Activated T-cell treated with anti-CD3 and anti-CD28 coated beads, Interleukin-2, amount 50 U/mL, for 4 hours (primary cell): Measurements from ENCODE around the gene TRAF4. TPM values are rescaled to one million over a fixed set of nuclear protein-coding genes. Genes with fewer than 3 reads are reported as not detected.

Source experiments
- ATAC-seq, 2 donors: fragments of 200-7000 bp; cut with Tn5 transposase; one replicate each; pipeline ENCODE4 v1.10.0; 2021
- DNase-seq: peaks from one replicate; pipeline ENCODE4 v3.0.0-alpha.2; 2020
- H3K27me3 Mint-ChIP-seq: one replicate; pipeline ENCODE4 v1.8.0; 2021; ENCODE audit warnings: low read depth, mixed read lengths
- H3K36me3 Mint-ChIP-seq: one replicate; pipeline ENCODE4 v1.8.0; 2022; ENCODE audit warnings: mixed read lengths; ENCODE audit not compliant: insufficient read depth
- H3K4me1 Mint-ChIP-seq: one replicate; pipeline ENCODE4 v1.8.0; 2021; ENCODE audit warnings: low read depth, mixed read lengths
- H3K4me3 Mint-ChIP-seq: one replicate; pipeline ENCODE4 v1.8.0; 2021; ENCODE audit warnings: mild to moderate bottlenecking, moderate library complexity, mixed read lengths
- H3K9me3 Mint-ChIP-seq: one replicate; pipeline ENCODE4 v1.8.0; 2021; ENCODE audit warnings: mixed read lengths
- total RNA-seq, 3 donors: library from RNA; stranded (reverse); gene quantifications; one replicate each; pipeline ENCODE4 v1.2.1, GENCODE V29; 2021

Gene TRAF4
- total RNA-seq, 3 donors from 2014 or later, result 221 to 247 (median 229) TPM

GRCh38 chr17:28745786-28746411, 2.1 kb downstream of the TRAF4 start:
- ATAC-seq (no peak), DNase-seq (no peak)
- Mint-ChIP-seq H3K27me3 (no peaks in the 10 kb centered on the region), H3K9me3 (no peaks in the 10 kb centered on the region), H3K36me3 (peaks cover 3% of the 10 kb centered on the region), H3K4me1 (peaks cover 24% of the 10 kb centered on the region), H3K4me3 (peak overlapping the region; percentile 91)

DNA sequence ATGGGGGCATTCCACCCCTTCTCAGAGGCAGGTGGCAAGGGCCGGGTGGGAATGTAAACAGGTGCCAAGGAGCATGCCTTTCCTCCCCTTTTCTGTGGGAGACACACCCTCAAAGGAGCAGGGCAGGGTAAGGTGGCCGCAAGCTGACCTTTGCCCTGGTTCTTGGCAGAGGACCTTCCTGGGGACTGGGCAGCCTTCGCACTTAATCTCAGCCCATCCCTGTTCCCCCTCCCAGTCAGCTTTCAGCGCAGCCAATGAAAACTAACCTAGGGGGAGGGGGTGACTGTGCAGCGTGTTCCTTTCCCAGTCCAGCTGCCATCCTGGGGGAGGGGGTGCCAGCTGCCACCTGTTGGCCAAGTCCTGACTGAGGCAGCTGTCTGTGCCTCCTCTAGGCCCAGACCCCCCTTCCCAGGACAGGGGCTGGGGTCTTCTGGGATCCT, 2.8 kb downstream of the TRAF4 start:
- H3K36me3 Mint-ChIP-seq, result peaks cover 3% of the 10 kb centered on the region
- H3K4me3 Mint-ChIP-seq, result peak overlapping the region; percentile 91
- no peak for DNase-seq
- peaks cover 23% of the 10 kb centered on the region for H3K4me1 Mint-ChIP-seq
- no peak for ATAC-seq
- H3K9me3 Mint-ChIP-seq, result no peaks in the 10 kb centered on the region
- no peaks in the 10 kb centered on the region for H3K27me3 Mint-ChIP-seq

GRCh38 chr17:28747051-28747691, 3.4 kb downstream of the TRAF4 start:
- no peaks in the 10 kb centered on the region for H3K27me3 Mint-ChIP-seq
- H3K36me3 Mint-ChIP-seq, result peaks cover 3% of the 10 kb centered on the region
- DNase-seq (no peak), ATAC-seq (no peak)
- H3K4me1 Mint-ChIP-seq, result peaks cover 20% of the 10 kb centered on the region
- H3K9me3 Mint-ChIP-seq, result no peaks in the 10 kb centered on the region
- peak overlapping the region; percentile 91 for H3K4me3 Mint-ChIP-seq

DNA sequence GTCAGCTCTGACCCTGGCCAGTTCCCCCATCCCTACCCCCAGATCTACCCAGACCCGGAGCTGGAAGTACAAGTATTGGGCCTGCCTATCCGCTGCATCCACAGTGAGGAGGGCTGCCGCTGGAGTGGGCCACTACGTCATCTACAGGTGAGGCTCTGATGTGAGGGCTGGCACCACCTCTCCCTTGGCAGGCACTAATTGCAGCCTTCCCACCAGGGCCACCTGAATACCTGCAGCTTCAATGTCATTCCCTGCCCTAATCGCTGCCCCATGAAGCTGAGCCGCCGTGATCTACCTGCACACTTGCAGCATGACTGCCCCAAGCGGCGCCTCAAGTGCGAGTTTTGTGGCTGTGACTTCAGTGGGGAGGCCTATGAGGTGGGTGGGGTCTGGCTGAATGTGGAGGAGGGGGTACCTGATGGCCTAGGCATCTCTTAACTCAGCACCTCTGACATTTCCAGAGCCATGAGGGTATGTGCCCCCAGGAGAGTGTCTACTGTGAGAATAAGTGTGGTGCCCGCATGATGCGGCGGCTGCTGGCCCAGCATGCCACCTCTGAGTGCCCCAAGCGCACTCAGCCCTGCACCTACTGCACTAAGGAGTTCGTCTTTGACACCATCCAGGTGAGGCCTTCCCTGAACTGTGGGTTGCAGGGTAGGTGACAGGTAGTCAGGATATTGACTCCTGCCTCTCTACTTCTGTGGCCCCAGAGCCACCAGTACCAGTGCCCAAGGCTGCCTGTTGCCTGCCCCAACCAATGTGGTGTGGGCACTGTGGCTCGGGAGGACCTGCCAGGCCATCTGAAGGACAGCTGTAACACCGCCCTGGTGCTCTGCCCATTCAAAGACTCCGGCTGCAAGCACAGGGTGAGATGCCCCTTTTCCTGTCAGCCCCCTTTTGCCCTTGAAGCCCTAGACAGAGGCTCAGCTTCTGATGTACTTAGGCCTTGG, 4.3 kb downstream of the TRAF4 start:
- Mint-ChIP-seq H3K36me3 (peaks cover 3% of the 10 kb centered on the region), H3K4me1 (peaks cover 18% of the 10 kb centered on the region), H3K27me3 (no peaks in the 10 kb centered on the region), H3K9me3 (no peaks in the 10 kb centered on the region), H3K4me3 (no peak overlapping the region)
- ATAC-seq (no peak), DNase-seq (no peak)

- DNase-seq (no peak), ATAC-seq (no peak)
- Mint-ChIP-seq H3K4me1 (peaks cover 17% of the 10 kb centered on the region), H3K9me3 (no peaks in the 10 kb centered on the region), H3K4me3 (no peak overlapping the region), H3K36me3 (peaks cover 3% of the 10 kb centered on the region), H3K27me3 (no peaks in the 10 kb centered on the region)
These were observed 5.2 kb downstream of the TRAF4 start for GRCh38 chr17:28748852-28749515.

DNA sequence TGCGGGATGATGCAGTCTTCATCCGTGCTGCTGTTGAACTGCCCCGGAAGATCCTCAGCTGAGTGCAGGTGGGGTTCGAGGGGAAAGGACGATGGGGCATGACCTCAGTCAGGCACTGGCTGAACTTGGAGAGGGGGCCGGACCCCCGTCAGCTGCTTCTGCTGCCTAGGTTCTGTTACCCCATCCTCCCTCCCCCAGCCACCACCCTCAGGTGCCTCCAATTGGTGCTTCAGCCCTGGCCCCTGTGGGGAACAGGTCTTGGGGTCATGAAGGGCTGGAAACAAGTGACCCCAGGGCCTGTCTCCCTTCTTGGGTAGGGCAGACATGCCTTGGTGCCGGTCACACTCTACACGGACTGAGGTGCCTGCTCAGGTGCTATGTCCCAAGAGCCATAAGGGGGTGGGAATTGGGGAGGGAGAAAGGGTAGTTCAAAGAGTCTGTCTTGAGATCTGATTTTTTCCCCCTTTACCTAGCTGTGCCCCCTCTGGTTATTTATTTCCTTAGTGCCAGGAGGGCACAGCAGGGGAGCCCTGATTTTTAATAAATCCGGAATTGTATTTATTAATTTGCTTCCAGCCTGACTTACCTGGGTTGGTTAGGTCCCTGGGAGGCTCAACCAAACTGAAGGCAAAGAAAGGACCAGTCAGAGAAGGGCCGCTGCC, 5.8 kb downstream of the TRAF4 start:
- Mint-ChIP-seq H3K4me3 (peak overlapping the region; percentile 21), H3K4me1 (peaks cover 17% of the 10 kb centered on the region), H3K9me3 (no peaks in the 10 kb centered on the region), H3K27me3 (no peaks in the 10 kb centered on the region), H3K36me3 (peaks cover 3% of the 10 kb centered on the region)
- DNase-seq, result no peak
- no peak for ATAC-seq

DNA sequence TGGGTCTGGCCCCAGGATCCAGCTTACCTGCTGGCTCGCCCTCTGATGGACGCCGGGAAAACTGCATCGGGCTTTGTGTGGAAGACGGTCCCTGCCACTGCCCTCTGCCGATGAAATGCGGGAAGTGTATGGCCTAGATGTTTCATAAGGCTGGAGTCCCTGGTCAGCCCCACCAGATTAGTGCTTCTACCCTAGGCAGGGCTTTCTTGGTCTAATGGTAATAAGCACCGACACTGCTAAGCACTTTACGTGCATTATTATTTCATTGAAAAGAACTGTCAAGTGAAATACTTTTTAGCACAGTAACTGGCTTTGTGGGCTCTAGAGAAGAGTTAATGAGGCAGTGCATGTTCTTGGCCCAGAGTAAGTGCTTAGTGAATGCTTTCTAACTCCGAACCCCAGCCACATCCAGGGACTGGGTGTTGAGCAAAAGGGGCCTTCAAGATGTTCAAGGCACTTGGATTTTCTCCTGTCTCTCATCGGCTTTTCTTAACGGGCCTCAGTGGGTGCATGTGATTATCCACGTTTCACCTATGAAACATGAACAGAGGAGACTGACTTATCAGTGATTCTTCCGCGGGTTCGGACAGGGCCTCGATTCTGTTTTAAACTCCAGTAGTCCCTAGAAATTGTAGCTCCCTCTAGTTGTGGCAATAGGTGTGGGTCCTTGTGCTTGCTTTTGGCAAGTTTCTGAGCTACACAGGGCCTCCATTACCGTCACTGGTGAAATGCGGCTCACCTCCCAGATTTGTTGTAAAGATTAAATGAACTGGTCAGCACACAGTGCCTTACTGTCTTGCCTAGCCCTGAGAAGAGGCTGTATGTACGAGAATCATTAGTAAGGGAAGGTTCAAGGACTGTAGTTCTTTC, 6.6 kb downstream of the TRAF4 start:
- Mint-ChIP-seq H3K27me3 (no peaks in the 10 kb centered on the region), H3K4me1 (peaks cover 15% of the 10 kb centered on the region), H3K9me3 (no peaks in the 10 kb centered on the region), H3K4me3 (peak overlapping the region; percentile 21), H3K36me3 (peaks cover 1% of the 10 kb centered on the region)
- peak; percentile 84 to 85 for ATAC-seq
- peak; percentile 84 for DNase-seq

GRCh38 chr17:28751600-28752366, 8.0 kb downstream of the TRAF4 start:
- ATAC-seq, result no peak
- Mint-ChIP-seq H3K9me3 (no peaks in the 10 kb centered on the region), H3K36me3 (peaks cover 5% of the 10 kb centered on the region), H3K27me3 (no peaks in the 10 kb centered on the region), H3K4me1 (peaks cover 8% of the 10 kb centered on the region), H3K4me3 (no peak overlapping the region)
- DNase-seq, result no peak

DNA sequence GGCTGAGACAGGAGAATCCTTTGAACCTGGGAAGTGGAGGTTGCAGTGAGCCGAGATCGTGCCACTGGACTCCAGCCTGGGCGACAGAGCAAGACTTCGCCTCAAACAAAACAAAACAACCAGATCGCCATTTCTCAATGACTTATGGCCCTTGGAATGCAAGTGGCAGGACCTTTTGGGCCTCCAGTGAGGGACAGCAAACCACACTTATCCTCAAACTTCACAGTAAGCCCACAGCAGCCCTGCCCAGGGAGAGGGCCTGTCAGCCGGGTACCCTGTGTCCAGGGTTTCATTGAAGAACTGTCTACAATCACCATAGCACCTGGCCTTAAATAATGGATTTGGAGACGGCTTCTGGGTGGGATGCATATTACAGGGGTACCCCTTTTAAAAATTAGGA, 11.7 kb downstream of the TRAF4 start:
- H3K4me1 Mint-ChIP-seq, result no peaks in the 10 kb centered on the region
- no peak overlapping the region for H3K4me3 Mint-ChIP-seq
- H3K27me3 Mint-ChIP-seq, result no peaks in the 10 kb centered on the region
- no peaks in the 10 kb centered on the region for H3K9me3 Mint-ChIP-seq
- ATAC-seq (no peak), DNase-seq (no peak)
- H3K36me3 Mint-ChIP-seq, result peaks cover 22% of the 10 kb centered on the region

DNA sequence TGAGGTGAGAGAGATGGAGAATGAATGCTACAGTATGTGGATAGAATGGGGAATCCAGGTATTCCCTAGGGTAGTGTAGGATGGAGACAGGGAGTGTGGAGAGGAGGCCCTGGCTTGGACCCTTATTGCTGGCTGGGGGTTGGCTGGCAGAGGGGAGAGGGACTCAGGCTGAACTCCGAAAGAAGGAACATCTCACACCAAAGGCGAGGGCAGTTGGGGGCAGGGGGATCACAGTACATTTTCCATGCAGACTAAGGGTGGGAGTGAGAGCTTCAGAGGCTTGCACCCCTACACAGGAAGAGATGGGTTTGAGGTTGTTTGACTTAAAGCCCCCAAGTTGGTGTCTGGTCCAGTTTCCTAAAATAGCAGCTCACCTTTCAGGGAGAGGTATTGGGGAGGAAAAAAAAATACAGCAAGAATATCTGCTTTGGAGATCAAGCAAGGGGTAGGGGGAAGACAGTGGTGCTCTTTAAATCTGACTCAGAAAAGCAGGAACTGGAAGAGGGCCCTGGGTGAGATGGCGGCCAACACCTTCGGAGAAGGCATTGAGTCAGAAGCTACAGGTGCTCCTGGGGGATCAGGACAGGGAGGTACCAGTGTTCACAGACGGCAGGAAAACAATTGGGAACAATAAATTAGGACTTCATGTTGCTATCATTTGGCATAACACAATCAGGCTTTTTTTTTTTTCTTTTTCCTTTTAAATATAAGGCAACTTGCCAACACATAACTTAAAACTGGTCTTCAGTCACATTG, 12.4 kb downstream of the TRAF4 start:
- Mint-ChIP-seq H3K27me3 (no peaks in the 10 kb centered on the region), H3K9me3 (no peaks in the 10 kb centered on the region), H3K36me3 (peaks cover 22% of the 10 kb centered on the region), H3K4me3 (no peak overlapping the region), H3K4me1 (no peaks in the 10 kb centered on the region)
- DNase-seq (no peak), ATAC-seq (no peak)

- Mint-ChIP-seq H3K9me3 (no peaks in the 10 kb centered on the region), H3K4me1 (peaks cover 7% of the 10 kb centered on the region), H3K4me3 (no peak overlapping the region), H3K27me3 (no peaks in the 10 kb centered on the region), H3K36me3 (peaks cover 23% of the 10 kb centered on the region)
- DNase-seq, result no peak
- ATAC-seq, result no peak
These were observed 14.8 kb downstream of the TRAF4 start for GRCh38 chr17:28758411-28759121.
